Measurements from ENCODE around the gene RADIL.

Gene RADIL

GRCh38 chr7:4856336-4857057, 27.0 kb downstream of the RADIL start:
- DNase-seq = no peak

GRCh38 chr7:4854916-4855315, 28.6 kb downstream of the RADIL start:
- no peak for DNase-seq

- DNase-seq = no peak
These were observed 31.8 kb downstream of the RADIL start for GRCh38 chr7:4851459-4852422.

- DNase-seq = no peak
These were observed 33.2 kb downstream of the RADIL start for GRCh38 chr7:4850262-4850795.

GRCh38 chr7:4849390-4849789, 34.1 kb downstream of the RADIL start:
- DNase-seq = peak in 14 of 56 donors; percentile 6 to 47 (median 17)

GRCh38 chr7:4845740-4846142, 37.8 kb downstream of the RADIL start:
- DNase-seq = peak in 24 of 56 donors; percentile 6 to 66 (median 33)

GRCh38 chr7:4842319-4843064, 41.0 kb downstream of the RADIL start:
- no peak for DNase-seq

GRCh38 chr7:4841836-4842235, 41.7 kb downstream of the RADIL start:
- no peak for DNase-seq

- no peak for DNase-seq
These were observed 42.3 kb downstream of the RADIL start for GRCh38 chr7:4841007-4841784.

GRCh38 chr7:4840079-4840501, 43.4 kb downstream of the RADIL start:
- DNase-seq = no peak

GRCh38 chr7:4838626-4839334, 44.7 kb downstream of the RADIL start:
- DNase-seq = no peak

GRCh38 chr7:4837803-4838625, 45.5 kb downstream of the RADIL start:
- no peak for DNase-seq

GRCh38 chr7:4837041-4837802, 46.3 kb downstream of the RADIL start:
- DNase-seq = no peak

- no peak for DNase-seq
These were observed 47.3 kb downstream of the RADIL start for GRCh38 chr7:4836206-4836661.

GRCh38 chr7:4835398-4836205, 47.9 kb downstream of the RADIL start:
- no peak for DNase-seq

GRCh38 chr7:4834601-4835397, 48.7 kb downstream of the RADIL start:
- no peak for DNase-seq
